Colon (tissue), 2 donors: ENCODE measurements around the gene SV2C.
A peak's percentile ranks its signal among the peaks of the same experiment; 100 is the strongest.

Source experiments
- FAIRE-seq: peaks from 2 replicates; lab custom pipeline; 2012; peaks lifted over from hg19 to GRCh38; lab: Jason Lieb, UNC
- donor health status: control.
- donor health status: control.

The SV2C gene

GRCh38 chr5:76383126-76383832, 300.1 kb downstream of the SV2C start:
- FAIRE-seq: no peak

DNA sequence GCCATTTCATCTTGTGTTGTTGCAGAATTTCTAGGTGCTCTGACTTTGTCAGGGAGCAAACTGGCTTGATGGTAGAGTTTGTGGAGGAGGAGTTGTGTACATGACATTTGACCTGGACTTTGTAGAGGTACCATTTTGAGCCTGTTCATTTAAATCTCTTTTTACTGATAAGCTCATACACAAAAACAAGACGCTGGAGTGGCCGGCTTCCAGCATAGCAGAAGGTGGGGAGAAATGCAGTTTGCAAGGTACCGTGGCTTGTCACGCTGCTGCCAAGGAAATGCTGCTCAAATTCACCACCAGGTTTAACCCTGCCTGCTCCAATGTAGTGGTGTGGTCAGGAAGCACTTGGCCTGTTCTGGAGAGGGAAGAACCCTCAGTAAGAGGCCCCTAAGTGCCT, 301.0 kb downstream of the SV2C start:
- no peak for FAIRE-seq

DNA sequence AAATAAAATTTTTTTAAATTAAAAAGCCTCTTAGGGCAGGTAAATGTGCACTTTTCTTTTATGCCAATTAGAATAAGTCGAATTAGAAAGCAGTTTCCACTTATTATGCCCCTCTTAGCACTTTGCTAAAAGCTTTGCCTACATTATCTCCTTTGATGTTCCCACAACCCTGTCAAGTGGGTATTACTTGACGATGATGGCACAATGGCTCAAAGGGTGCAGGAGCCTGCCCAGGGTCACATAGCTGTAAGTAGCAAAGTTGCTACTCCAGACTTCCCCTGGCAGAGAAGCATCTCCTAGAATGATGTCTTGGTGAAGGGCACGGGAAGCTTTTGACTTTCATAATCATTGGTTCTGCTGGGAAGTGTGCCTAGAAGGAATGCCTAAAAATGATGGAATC, 301.5 kb downstream of the SV2C start:
- no peak for FAIRE-seq

DNA sequence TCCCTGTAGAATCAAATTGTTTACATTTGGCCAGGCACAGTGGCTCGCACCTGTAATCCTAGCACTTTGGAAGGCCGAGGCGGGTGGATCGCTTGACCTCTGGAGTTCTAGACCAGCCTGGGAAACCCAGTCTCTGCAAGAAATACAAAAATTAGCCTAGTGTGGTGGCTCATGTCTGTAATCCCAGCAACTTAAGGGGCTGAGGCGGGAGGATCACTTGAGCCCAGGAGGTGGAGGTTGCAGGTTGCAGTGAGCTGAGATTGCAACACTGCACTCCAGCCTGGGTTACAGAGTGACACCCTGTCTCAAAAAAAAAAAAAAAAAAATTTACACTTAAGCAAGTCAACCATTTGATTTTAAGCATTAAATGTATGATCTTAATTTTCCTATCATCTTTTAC, 302.4 kb downstream of the SV2C start:
- no peak for FAIRE-seq

DNA sequence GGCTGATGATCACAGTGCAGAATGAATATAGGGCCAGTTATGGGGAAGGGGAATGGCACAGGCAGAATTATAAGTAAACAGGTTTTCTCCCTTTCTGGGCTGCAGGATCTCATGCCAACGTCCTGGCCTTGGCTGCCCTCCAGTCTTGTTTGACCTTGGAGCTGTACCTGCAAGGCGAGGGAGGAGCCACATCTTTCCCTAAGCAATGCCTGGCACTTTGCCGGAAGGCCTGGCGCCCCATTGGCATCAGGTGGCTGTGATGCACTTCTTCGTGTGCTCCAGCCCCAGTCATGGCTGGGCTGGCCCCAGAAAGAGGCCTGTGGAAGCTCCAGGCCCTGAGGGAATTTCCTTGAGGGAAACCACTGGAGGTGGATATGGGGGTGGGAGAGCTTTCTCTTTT, 303.2 kb downstream of the SV2C start:
- FAIRE-seq: no peak

DNA sequence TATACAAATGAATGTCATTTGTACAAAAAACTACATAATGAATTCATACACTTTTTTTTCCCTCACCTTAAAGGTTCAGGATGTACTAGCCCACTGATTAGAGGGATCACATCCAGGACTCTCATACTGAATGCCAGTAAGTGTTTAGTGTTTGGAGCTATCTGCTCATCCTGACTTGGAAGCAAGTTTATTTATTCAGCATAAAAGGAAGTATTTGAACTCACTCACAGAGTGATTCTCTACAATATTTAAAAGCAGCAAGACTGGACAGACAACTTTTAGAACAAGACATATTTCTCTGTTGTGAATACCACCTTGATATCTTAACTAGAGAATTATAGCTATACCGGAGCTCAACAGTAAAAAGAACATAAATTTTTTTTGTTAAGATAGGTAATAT, 305.1 kb downstream of the SV2C start:
- peak; percentile 60 for FAIRE-seq

DNA sequence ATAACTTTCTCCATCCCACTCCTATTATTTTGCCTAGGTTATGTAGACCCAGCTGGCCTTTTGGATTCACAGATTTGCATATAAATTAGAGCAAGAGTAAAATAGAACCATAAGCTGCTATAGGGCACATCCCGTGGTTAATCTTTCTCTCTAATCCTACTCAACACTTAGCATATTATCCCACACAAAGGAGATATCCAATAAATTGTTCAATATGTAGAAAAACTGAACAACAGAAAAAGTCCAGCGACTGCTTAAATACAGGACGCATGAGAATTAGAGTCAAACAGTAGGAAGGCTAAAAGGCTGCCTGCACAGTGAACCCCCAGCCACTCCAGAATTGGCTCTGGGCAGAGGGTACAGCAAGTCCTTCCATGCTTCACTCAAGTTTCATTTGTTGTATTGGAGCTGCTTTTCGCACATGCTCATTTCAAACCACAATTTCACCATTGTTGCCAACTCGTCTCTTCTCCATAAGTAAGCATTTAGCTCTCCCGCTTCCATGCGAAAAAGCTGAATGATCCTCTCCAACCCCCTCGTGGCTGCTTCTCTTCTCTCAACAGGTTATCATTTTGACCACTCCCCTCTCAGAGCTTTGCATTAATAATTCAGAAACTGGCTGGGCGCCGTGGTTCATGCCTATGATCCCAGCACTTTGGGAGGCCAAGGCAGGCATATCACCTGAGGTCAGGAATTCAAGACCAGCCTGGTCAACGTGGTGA, 305.8 kb downstream of the SV2C start:
- FAIRE-seq: no peak

- FAIRE-seq: no peak
Measured at GRCh38 chr5:76389513-76390154, 306.5 kb downstream of the SV2C start.

- FAIRE-seq: no peak
Measured at GRCh38 chr5:76391014-76391413, 307.8 kb downstream of the SV2C start.

- no peak for FAIRE-seq
Measured at GRCh38 chr5:76393035-76393680, 310.0 kb downstream of the SV2C start.

- no peak for FAIRE-seq
Measured at GRCh38 chr5:76397200-76397599, 314.0 kb downstream of the SV2C start.

DNA sequence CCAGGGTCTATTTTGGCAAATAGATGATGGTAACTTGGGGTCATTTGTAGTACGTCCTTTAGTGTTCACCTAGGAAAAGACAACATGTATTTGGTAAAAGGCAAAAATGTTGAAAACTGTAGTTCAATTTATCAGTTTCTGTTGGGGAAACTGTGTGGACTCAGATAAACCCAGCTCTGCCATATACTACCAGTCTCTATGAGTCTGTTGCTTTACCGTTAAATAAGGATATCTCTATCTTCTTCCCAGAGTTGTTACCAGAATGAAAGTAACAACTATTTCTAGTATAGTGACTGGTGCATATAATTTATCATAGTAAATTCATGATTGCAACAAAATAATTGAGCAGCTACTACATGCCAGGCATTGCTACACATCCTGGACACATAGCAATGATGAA, 316.1 kb downstream of the SV2C start:
- no peak for FAIRE-seq

GRCh38 chr5:76400466-76400865, 317.3 kb downstream of the SV2C start:
- no peak for FAIRE-seq

DNA sequence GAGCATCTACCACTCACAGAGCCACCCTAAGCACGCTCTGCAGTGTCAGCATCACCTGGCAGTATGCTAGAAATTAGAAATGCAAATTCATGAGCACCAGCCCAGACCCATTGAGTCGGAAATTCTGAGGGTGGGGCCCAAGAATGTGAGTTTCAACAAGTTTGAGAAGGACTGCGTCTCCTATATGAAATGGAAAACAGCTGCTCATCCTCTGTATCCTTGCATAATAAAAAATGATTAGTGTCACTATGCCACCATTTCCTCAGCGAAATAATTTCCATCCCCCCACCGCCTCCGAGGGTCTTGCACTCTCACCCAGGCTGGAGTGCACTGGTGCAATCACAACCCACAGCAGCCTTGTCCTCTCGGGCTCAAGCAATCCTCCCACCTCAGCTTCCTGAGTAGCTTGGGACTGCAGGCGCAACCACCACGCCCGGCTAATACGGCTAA, 318.6 kb downstream of the SV2C start:
- FAIRE-seq: no peak

- no peak for FAIRE-seq
Measured at GRCh38 chr5:76402251-76402885, 319.2 kb downstream of the SV2C start.

- no peak for FAIRE-seq
Measured at GRCh38 chr5:76402886-76403765, 319.9 kb downstream of the SV2C start, which contains the start of gene IQGAP2. Gene IQGAP2 (plus strand): TSS chr5:76403285. CDS start chr5:76403546, 261 bp downstream.
